Left ventricle myocardium inferior (tissue), 1 donor: ENCODE data around the gene ATOH7. TPM values are rescaled to one million over a fixed set of nuclear protein-coding genes. Genes with fewer than 3 reads are reported as not detected.
"Not testable (repeated sequence)": the region's sequence is repeated elsewhere in the genome, so short reads cannot be mapped to it uniquely, and the experiment has no call there.

Experiments used
- DNase-seq: peaks from one replicate; pipeline ENCODE4 v3.0.0-alpha.2; 2020
- H3K27ac ChIP-seq: fragments of 200-600 bp; replicated peaks from 2 replicates; pipeline ENCODE4 v1.8.0; 2021
- H3K27me3 ChIP-seq: fragments of 200-600 bp; 2 replicates; pipeline ENCODE4 v1.8.0; 2021; ENCODE audit warnings: low read depth
- H3K36me3 ChIP-seq: fragments of 200-600 bp; 2 replicates; pipeline ENCODE4 v1.8.0; 2021
- H3K4me1 ChIP-seq: fragments of 200-600 bp; 2 replicates; pipeline ENCODE4 v1.8.0; 2021
- H3K4me3 ChIP-seq: fragments of 200-600 bp; 2 replicates; pipeline ENCODE4 v1.8.0; 2021; ENCODE audit warnings: mild to moderate bottlenecking, moderate library complexity
- H3K9me3 ChIP-seq: fragments of 200-600 bp; replicated peaks from 2 replicates; pipeline ENCODE4 v1.8.0; 2021
- intact Hi-C: fragments of 100-400 bp; cut with micrococcal nuclease; formaldehyde crosslinking; loops from one replicate; pipeline ENCODE4 v1.11.0; 2022
- total RNA-seq: library from RNA; stranded (reverse); fragmentation: NEBNext Ultra II Directional; extraction: Animal tissue kit (Norgen Biotek cat#: 25700); gene quantifications from one replicate; pipeline ENCODE4 v1.2.1, GENCODE V29; 2021
- TF ChIP-seq, protein P1 (sequence below): fragments of 200-600 bp; IDR thresholded peaks from 2 replicates; pipeline ENCODE4 v1.8.0; 2021; ENCODE audit warnings: antibody characterized with exemption, mild to moderate bottlenecking, borderline replicate concordance
- donor health status: DM: no; HTN: yes; CAD: no; lungs with severe emphysema.

Gene ATOH7
- total RNA-seq, 1 donor from 2014 or later = not detected

DNA sequence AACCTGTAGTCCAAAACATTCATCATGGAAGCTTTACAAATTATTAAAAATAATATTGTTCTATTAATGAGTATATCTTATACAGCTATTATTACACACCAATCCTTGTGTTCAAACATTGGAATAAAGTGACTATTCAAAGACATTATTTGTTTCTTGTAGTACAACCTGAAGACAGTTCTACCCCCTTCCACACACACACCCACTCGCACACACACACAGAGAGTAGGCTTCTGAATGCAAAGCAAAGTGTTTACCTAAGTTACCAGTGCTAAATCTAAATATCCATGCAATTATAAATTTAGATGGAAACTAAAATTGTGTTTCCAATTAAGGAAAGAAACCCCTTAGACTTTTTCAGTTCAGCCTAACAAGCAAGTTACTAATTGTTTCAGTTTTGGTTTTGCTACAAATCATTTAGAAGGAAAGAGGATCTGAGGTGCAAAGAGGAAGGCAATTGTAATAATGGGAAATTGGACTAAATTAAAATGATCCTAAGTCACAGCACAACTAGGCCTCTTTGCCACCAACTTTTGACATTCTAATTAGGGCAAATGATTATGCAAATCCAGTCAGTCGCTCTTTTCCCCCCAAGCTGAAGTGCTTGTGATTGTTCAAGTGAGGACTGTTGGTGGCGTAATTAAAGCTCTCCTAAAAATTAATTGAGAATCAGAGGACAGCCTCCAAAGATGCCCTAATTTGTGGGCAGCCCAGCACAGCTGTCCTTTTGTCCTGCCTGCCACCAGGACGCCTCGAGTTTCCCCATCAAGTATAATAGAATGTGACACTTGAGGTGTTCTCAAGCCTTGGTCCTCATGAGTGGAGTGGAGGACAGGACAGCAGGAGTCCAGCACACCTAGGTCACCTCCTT, 19.9 kb upstream of the ATOH7 start:
- Histone ChIP-seq H3K27me3 (no peaks in the 10 kb centered on the region), H3K9me3 (no peaks in the 10 kb centered on the region), H3K36me3 (no peaks in the 10 kb centered on the region), H3K27ac (no peak overlapping the region), H3K4me3 (no peak overlapping the region), H3K4me1 (peaks cover 3% of the 10 kb centered on the region)
- DNase-seq = no peak
- intact Hi-C loops = no loop called here
- TF ChIP-seq, protein P1, sequence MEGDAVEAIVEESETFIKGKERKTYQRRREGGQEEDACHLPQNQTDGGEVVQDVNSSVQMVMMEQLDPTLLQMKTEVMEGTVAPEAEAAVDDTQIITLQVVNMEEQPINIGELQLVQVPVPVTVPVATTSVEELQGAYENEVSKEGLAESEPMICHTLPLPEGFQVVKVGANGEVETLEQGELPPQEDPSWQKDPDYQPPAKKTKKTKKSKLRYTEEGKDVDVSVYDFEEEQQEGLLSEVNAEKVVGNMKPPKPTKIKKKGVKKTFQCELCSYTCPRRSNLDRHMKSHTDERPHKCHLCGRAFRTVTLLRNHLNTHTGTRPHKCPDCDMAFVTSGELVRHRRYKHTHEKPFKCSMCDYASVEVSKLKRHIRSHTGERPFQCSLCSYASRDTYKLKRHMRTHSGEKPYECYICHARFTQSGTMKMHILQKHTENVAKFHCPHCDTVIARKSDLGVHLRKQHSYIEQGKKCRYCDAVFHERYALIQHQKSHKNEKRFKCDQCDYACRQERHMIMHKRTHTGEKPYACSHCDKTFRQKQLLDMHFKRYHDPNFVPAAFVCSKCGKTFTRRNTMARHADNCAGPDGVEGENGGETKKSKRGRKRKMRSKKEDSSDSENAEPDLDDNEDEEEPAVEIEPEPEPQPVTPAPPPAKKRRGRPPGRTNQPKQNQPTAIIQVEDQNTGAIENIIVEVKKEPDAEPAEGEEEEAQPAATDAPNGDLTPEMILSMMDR = no peak

DNA sequence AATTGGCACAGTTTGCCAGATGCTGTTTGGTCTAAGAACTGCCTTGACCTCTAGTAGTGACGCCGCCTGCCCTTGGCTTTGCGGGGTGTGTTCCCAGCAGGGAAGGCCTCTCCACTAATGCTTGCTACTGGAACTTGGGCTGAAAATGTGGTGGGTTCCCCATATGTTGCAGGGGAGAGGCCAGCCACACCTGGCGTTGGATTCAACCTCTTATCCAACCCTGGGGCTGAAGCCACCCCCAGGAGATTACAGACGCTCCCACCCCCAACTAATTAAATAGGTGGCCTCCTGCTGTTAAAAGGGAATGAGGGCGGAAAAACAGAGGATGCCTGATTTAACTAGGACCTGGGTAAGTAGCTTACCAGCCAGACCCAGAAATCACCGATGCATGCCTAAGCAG, 19.2 kb upstream of the ATOH7 start:
- Histone ChIP-seq H3K4me3 (no peak overlapping the region), H3K4me1 (peaks cover 3% of the 10 kb centered on the region), H3K9me3 (no peaks in the 10 kb centered on the region), H3K36me3 (no peaks in the 10 kb centered on the region), H3K27me3 (no peaks in the 10 kb centered on the region), H3K27ac (no peak overlapping the region)
- no peak for DNase-seq
- TF ChIP-seq, protein P1 = no peak
- intact Hi-C loops = no loop called here

DNA sequence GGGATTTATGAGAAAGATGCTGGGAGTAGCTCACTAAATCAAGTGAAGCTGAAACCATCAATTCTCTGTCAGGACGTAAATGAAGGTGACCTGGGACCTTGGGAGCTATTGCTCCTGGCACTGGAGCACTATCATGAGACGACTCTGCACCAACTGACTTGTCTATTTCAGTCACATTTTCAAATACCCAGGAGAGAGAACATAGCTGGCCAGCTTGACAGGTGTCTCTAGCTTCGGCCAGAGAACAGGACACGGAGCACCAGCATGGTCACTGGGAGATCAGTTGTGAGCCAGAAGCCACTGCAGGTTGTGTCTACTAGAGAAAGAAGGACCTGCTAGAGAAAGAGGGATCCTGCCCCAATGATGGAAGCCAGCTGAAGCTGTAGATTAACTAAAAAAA, 17.4 kb upstream of the ATOH7 start:
- H3K36me3 ChIP-seq = no peaks in the 10 kb centered on the region
- H3K27ac ChIP-seq = no peak overlapping the region
- TF ChIP-seq, protein P1 = no peak
- H3K4me3 ChIP-seq = no peak overlapping the region
- H3K27me3 ChIP-seq = no peaks in the 10 kb centered on the region
- H3K9me3 ChIP-seq = no peaks in the 10 kb centered on the region
- intact Hi-C loops = no loop called here
- H3K4me1 ChIP-seq = peaks cover 3% of the 10 kb centered on the region
- DNase-seq = no peak

DNA sequence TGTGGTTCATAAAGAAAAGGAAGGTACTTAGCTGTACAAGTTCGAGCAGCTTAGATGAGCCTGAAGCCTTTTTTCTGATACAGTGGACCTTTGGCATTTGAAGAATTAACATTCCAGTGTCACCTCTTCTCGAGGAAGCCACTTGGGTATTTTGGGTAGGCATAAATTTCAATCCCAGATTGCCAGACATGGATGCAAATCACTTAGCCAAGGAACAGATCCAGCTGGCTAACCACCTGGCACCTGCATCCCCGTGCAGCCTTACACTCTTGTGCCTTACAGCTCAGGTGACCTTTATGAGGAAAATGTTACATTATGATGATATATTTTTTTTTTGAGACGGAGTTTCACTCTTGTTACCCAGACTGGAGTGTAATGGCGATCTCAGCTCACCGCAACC, 16.0 kb upstream of the ATOH7 start:
- Histone ChIP-seq H3K27me3 (no peaks in the 10 kb centered on the region), H3K4me1 (no peaks in the 10 kb centered on the region), H3K36me3 (no peaks in the 10 kb centered on the region), H3K27ac (no peak overlapping the region), H3K4me3 (no peak overlapping the region), H3K9me3 (no peaks in the 10 kb centered on the region)
- no peak for DNase-seq
- TF ChIP-seq, protein P1 = no peak
- intact Hi-C loops = no loop called here

DNA sequence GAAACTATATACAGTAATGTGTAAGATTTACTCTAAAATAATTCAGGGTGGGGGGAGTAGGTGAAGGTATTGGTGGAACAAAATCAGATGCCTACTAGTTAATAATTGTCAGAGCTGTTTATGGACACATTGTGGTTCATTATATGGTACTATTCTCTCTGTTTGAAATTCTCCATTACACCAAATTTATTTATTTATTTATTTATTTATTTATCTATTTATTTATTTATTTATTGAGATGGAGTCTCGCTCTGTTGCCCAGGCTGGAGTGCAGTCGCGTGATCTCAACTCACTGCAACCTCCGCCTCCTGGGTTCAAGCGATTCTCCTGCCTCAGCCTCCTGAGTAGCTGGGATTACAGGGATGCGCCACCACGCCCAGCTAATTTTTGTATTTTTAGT, 14.5 kb upstream of the ATOH7 start:
- H3K4me1 ChIP-seq, H3K27me3 ChIP-seq, H3K4me3 ChIP-seq, H3K9me3 ChIP-seq, intact Hi-C loops, H3K27ac ChIP-seq, H3K36me3 ChIP-seq, DNase-seq: not testable (repeated sequence)

DNA sequence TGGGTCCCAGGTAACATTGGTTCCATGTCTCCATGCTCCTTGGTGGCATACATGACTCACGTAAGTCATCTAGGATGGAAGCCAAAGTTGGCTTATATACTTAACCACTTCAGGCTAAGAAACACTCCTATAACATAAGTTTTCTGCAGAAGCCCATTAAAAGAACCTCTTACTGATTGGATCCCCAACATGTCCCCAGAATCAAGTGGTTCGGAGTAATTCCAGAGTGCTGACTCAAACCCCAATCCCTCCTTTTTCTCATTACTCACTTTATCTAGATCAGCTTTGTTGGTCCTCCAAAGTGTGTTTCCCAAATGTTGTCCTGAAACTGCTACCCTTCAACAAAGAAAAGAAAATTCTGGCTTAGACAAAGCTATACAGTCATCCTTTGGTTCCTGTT, 10.1 kb upstream of the ATOH7 start:
- H3K27ac ChIP-seq = no peak overlapping the region

More for the DNA sequence above, 10.1 kb upstream of the ATOH7 start:
- intact Hi-C loops = no loop called here
- Histone ChIP-seq H3K4me1 (no peaks in the 10 kb centered on the region), H3K27me3 (no peaks in the 10 kb centered on the region), H3K4me3 (no peak overlapping the region), H3K9me3 (no peaks in the 10 kb centered on the region), H3K36me3 (no peaks in the 10 kb centered on the region)
- TF ChIP-seq, protein P1 = no peak
- no peak for DNase-seq
